ENCODE data around the gene ELOVL7. TPM values are rescaled to one million over a fixed set of nuclear protein-coding genes. Genes with fewer than 3 reads are reported as not detected.

ELOVL7 gene
- total and polyA plus RNA-seq, 2 experiments from 2014 or later, result 15.2 to 41.8 TPM

- Histone ChIP-seq H3K4me2 (no peak overlapping the region), H3K27ac (no peak overlapping the region), H3K9me2 (replicated peaks; ENCODE audit: insufficient read depth) (no peaks in the 10 kb centered on the region), H3K79me2 (peaks cover 5% of the 10 kb centered on the region), H2AFZ (no peak overlapping the region), H3K9me3 (ENCODE audit: low read depth) (no peaks in the 10 kb centered on the region), H3K4me1 (ENCODE audit: insufficient read depth) (no peaks in the 10 kb centered on the region), H3K4me3 (no peak overlapping the region), H4K20me1 (ENCODE audit: insufficient read depth, poor library complexity, severe bottlenecking) (no peaks in the 10 kb centered on the region), H3K27me3 (no peaks in the 10 kb centered on the region), H3K36me3 (replicated peaks; ENCODE audit: insufficient read depth, low read depth) (no peaks in the 10 kb centered on the region)
- no peak for DNase-seq (ENCODE audit: low spot score)
- TF ChIP-seq EZH2 (IDR thresholded peaks at IDR 0.05; ENCODE audit: borderline replicate concordance), result no peak
- TF ChIP-seq EZH2phosphoT487 (IDR thresholded peaks at IDR 0.05; ENCODE audit: low read depth, severe bottlenecking, unreplicated experiment), result no peak
- no peak for TF ChIP-seq CTCF (IDR thresholded peaks at IDR 0.05; ENCODE audit: poor library complexity)
Measured at GRCh38 chr5:60811105-60811504, 33.0 kb downstream of the ELOVL7 start.

DNA sequence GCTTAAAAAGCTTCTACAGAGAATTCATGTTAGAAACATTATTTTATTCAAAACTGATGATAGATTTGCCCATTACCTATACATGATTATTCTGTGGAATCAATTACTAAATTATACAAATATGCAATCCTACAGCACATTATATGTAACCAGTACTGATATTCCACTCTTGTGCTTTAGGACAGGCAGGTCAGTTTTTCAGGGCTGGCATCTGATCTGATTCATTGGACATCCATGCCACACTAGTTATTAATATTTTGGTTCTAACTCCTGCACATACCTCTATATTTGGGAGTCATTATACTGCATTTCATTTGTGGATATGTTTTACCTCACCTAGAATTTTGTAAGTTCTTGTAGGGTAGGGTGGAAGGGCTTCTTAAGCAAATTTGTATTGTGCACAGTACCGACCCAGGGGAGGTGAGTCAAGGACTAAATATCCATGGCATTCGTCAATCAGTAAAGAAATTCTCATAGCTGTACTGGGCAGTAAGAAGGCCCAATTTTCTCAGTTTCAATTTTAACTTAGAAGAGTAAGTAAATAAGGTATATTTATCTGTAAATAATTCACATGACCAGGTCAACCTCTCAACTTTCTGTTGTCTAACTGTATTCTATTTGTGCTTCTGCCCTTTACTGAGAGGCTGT, 33.5 kb downstream of the ELOVL7 start:
- Histone ChIP-seq H3K4me1 (ENCODE audit: insufficient read depth) (no peaks in the 10 kb centered on the region), H4K20me1 (ENCODE audit: insufficient read depth, poor library complexity, severe bottlenecking) (no peaks in the 10 kb centered on the region), H2AFZ (no peak overlapping the region), H3K9me2 (replicated peaks; ENCODE audit: insufficient read depth) (no peaks in the 10 kb centered on the region), H3K9me3 (ENCODE audit: low read depth) (no peaks in the 10 kb centered on the region), H3K27ac (no peak overlapping the region), H3K79me2 (peaks cover 3% of the 10 kb centered on the region), H3K36me3 (replicated peaks; ENCODE audit: insufficient read depth, low read depth) (no peaks in the 10 kb centered on the region), H3K4me3 (no peak overlapping the region), H3K4me2 (no peak overlapping the region), H3K27me3 (no peaks in the 10 kb centered on the region)
- 42% methylated on average over 2 of the region's 2 CpGs for WGBS (ENCODE audit: low lambda C conversion rate, missing lambda C conversion rate)
- TF ChIP-seq CTCF (IDR thresholded peaks at IDR 0.05; ENCODE audit: poor library complexity) (no peak), EZH2phosphoT487 (IDR thresholded peaks at IDR 0.05; ENCODE audit: low read depth, severe bottlenecking, unreplicated experiment) (no peak), EZH2 (IDR thresholded peaks at IDR 0.05; ENCODE audit: borderline replicate concordance) (no peak)
- DNase-seq (ENCODE audit: low spot score), result no peak

GRCh38 chr5:60809891-60810425, 34.1 kb downstream of the ELOVL7 start:
- 57% methylated on average over 1 of the region's 1 CpG for WGBS (ENCODE audit: low lambda C conversion rate, missing lambda C conversion rate)
- Histone ChIP-seq H3K27ac (no peak overlapping the region), H3K79me2 (peaks cover 3% of the 10 kb centered on the region)

More at GRCh38 chr5:60809891-60810425, 34.1 kb downstream of the ELOVL7 start:
- Histone ChIP-seq H3K9me2 (replicated peaks; ENCODE audit: insufficient read depth) (no peaks in the 10 kb centered on the region), H4K20me1 (ENCODE audit: insufficient read depth, poor library complexity, severe bottlenecking) (no peaks in the 10 kb centered on the region), H2AFZ (no peak overlapping the region), H3K36me3 (replicated peaks; ENCODE audit: insufficient read depth, low read depth) (no peaks in the 10 kb centered on the region), H3K4me3 (no peak overlapping the region), H3K27me3 (no peaks in the 10 kb centered on the region), H3K9me3 (ENCODE audit: low read depth) (no peaks in the 10 kb centered on the region), H3K4me2 (no peak overlapping the region), H3K4me1 (ENCODE audit: insufficient read depth) (no peaks in the 10 kb centered on the region)
- DNase-seq (ENCODE audit: low spot score), result no peak
- TF ChIP-seq EZH2phosphoT487 (IDR thresholded peaks at IDR 0.05; ENCODE audit: low read depth, severe bottlenecking, unreplicated experiment) (no peak), CTCF (IDR thresholded peaks at IDR 0.05; ENCODE audit: poor library complexity) (no peak), EZH2 (IDR thresholded peaks at IDR 0.05; ENCODE audit: borderline replicate concordance) (no peak)

Data from hepatocyte (in vitro differentiated cells).